Breast epithelium (tissue), 4 donors: ENCODE data around the gene PRDM16. TPM values are rescaled to one million over a fixed set of nuclear protein-coding genes. Genes with fewer than 3 reads are reported as not detected.

Experiments
- DNase-seq, 2 donors: peaks; one replicate each; pipeline ENCODE4 v3.0.0-alpha.2; 2019; ENCODE audit warnings: low spot score in 2 of 2
- H3K27ac ChIP-seq, 2 donors: fragments of 200-600 bp; sonication (generic) in 1 of 2; one replicate each; pipeline ENCODE4 v1.5.1; 2016 to 2019; ENCODE audit warnings: mild to moderate bottlenecking in 1 of 2
- H3K27me3 ChIP-seq, 2 donors: fragments of 200-600 bp; sonication (generic) in 1 of 2; one replicate each; pipeline versions ENCODE4 v1.5.1 to v1.6.0; 2017 to 2019; ENCODE audit warnings: control low read depth in 1 of 2, mild to moderate bottlenecking in 1 of 2
- H3K36me3 ChIP-seq: fragments of 200-600 bp; one replicate; pipeline ENCODE4 v1.5.1; 2019
- H3K4me1 ChIP-seq, 2 donors: fragments of 200-600 bp; sonication (generic); one replicate each; pipeline ENCODE4 v1.5.1; 2016 to 2019; ENCODE audit warnings: control low read depth in 1 of 2
- H3K4me3 ChIP-seq, 3 donors: fragments of 200-600 bp; sonication (generic); 1 replicate in 2 of 3; 2 replicates in 1 of 3; pipeline ENCODE4 v1.5.1; 2016 to 2019; ENCODE audit warnings: mild to moderate bottlenecking in 3 of 3, moderate library complexity in 2 of 3
- H3K9me3 ChIP-seq, 2 donors: fragments of 200-600 bp; sonication (generic) in 1 of 2; one replicate each; pipeline ENCODE4 v1.5.1; 2016 to 2019; ENCODE audit warnings: control low read depth in 1 of 2
- CTCF ChIP-seq, 3 donors: fragments of 450-650 bp; IDR thresholded peaks; one replicate each; pipeline ENCODE4 v1.5.1; 2016 to 2017; ENCODE audit warnings: antibody characterized with exemption in 3 of 3, mild to moderate bottlenecking in 3 of 3, moderate library complexity in 3 of 3
- POLR2A ChIP-seq: fragments of 450-650 bp; IDR thresholded peaks from one replicate; pipeline ENCODE4 v1.6.1; 2016; ENCODE audit warnings: antibody characterized with exemption, mild to moderate bottlenecking, moderate library complexity
- POLR2AphosphoS5 ChIP-seq, 3 donors: sonication (generic); formaldehyde crosslinking; IDR thresholded peaks; one replicate each; pipeline ENCODE4 v1.6.1; 2017; ENCODE audit warnings: antibody characterized with exemption in 3 of 3
- intact Hi-C: fragments of 100-400 bp; cut with DNase I; formaldehyde crosslinking; loops from one replicate; pipeline ENCODE4 v1.15.1; 2023; ENCODE audit warnings: low total_unique reads
- total RNA-seq, 3 donors: library from RNA; depleted of rRNA; stranded (reverse); fragments of >200 nt; gene quantifications; one replicate each; pipeline ENCODE4 v1.1.0, GENCODE V29; 2016

The PRDM16 gene
- total RNA-seq, 3 donors from 2014 or later = 0.48 to 3.8 (median 3.6) TPM

GRCh38 chr1:3050603-3051002 lies 18.4 kb upstream of the PRDM16 start:
- no peaks in the 10 kb centered on the region for H3K36me3 ChIP-seq
- TF ChIP-seq POLR2AphosphoS5 (IDR thresholded peaks at IDR 0.05) (no peak), CTCF (IDR thresholded peaks at IDR 0.05) (no peak), POLR2A (no peak)
- peaks cover 0 to 51% of the 10 kb centered on the region in 2 donors for H3K27me3 ChIP-seq
- no peaks in the 10 kb centered on the region for H3K4me1 ChIP-seq
- no peak overlapping the region for H3K4me3 ChIP-seq
- no peak for DNase-seq
- H3K9me3 ChIP-seq = no peaks in the 10 kb centered on the region
- intact Hi-C loops = no loop called here
- no peak overlapping the region for H3K27ac ChIP-seq

GRCh38 chr1:3051270-3052268 lies 17.4 kb upstream of the PRDM16 start:
- intact Hi-C loops = no loop called here

GRCh38 chr1:3052501-3052900 lies 16.5 kb upstream of the PRDM16 start:
- intact Hi-C loops = no loop called here
- no peaks in the 10 kb centered on the region for H3K36me3 ChIP-seq
- H3K9me3 ChIP-seq = no peaks in the 10 kb centered on the region
- peak in 1 of 2 donors; percentile 27 for DNase-seq
- TF ChIP-seq POLR2AphosphoS5 (IDR thresholded peaks at IDR 0.05) (no peak), CTCF (IDR thresholded peaks at IDR 0.05) (no peak), POLR2A (no peak)
- H3K27me3 ChIP-seq = peaks cover 0 to 56% of the 10 kb centered on the region in 2 donors
- no peak overlapping the region for H3K27ac ChIP-seq
- no peaks in the 10 kb centered on the region for H3K4me1 ChIP-seq
- H3K4me3 ChIP-seq = no peak overlapping the region

More at GRCh38 chr1:3051270-3052268, 17.4 kb upstream of the PRDM16 start:
- Histone ChIP-seq H3K9me3 (no peaks in the 10 kb centered on the region), H3K36me3 (no peaks in the 10 kb centered on the region), H3K4me1 (no peaks in the 10 kb centered on the region), H3K4me3 (no peak overlapping the region), H3K27ac (no peak overlapping the region), H3K27me3 (peaks cover 0 to 53% of the 10 kb centered on the region in 2 donors)
- DNase-seq = no peak
- TF ChIP-seq CTCF (IDR thresholded peaks at IDR 0.05) (no peak), POLR2AphosphoS5 (IDR thresholded peaks at IDR 0.05) (no peak), POLR2A (no peak)

- H3K27ac ChIP-seq = no peak overlapping the region
- H3K9me3 ChIP-seq = no peaks in the 10 kb centered on the region
- intact Hi-C loops = no loop called here
- no peaks in the 10 kb centered on the region for H3K36me3 ChIP-seq
- peaks cover 0 to 62% of the 10 kb centered on the region in 2 donors for H3K27me3 ChIP-seq
- no peak for DNase-seq
- H3K4me1 ChIP-seq = no peaks in the 10 kb centered on the region
- no peak overlapping the region for H3K4me3 ChIP-seq
- no peak for TF ChIP-seq CTCF (IDR thresholded peaks at IDR 0.05)
- TF ChIP-seq POLR2AphosphoS5 (IDR thresholded peaks at IDR 0.05) = no peak
- TF ChIP-seq POLR2A = no peak
Observed at GRCh38 chr1:3053366-3053980, 15.5 kb upstream of the PRDM16 start.

GRCh38 chr1:3053986-3054385 lies 15.0 kb upstream of the PRDM16 start:
- Histone ChIP-seq H3K4me1 (no peaks in the 10 kb centered on the region), H3K36me3 (no peaks in the 10 kb centered on the region), H3K4me3 (no peak overlapping the region), H3K27ac (no peak overlapping the region), H3K27me3 (peaks cover 0 to 65% of the 10 kb centered on the region in 2 donors), H3K9me3 (no peaks in the 10 kb centered on the region)
- peak in 1 of 2 donors; percentile 20 for DNase-seq
- TF ChIP-seq CTCF (IDR thresholded peaks at IDR 0.05) (no peak), POLR2A (no peak), POLR2AphosphoS5 (IDR thresholded peaks at IDR 0.05) (no peak)
- intact Hi-C loops = no loop called here
